CD4-positive, alpha-beta T cell (primary cell): Measurements from ENCODE around the gene CRX. TPM values are rescaled to one million over a fixed set of nuclear protein-coding genes. Genes with fewer than 3 reads are reported as not detected.

Experiments used
- ATAC-seq: fragments of 200-7000 bp; cut with Tn5 transposase; one replicate; pipeline ENCODE4 v1.10.0; 2022; ENCODE audit warnings: mild to moderate bottlenecking; ENCODE audit not compliant: poor library complexity
- CTCF ChIA-PET: fragments of 350-600 bp; sonication (Branson Sonifier 250); formaldehyde crosslinking; loops from one replicate; lab custom pipeline; 2021; ENCODE audit warnings: antibody characterized with exemption, inconsistent platforms; lab: Charles Lee
- POLR2A ChIA-PET: fragments of 350-600 bp; sonication (Branson Sonifier 250); formaldehyde crosslinking; loops from one replicate; lab custom pipeline; 2021; ENCODE audit warnings: antibody characterized with exemption, inconsistent platforms; lab: Charles Lee
- DNase-seq, 14 experiments: peaks; one replicate each; pipeline ENCODE4 v3.0.0-alpha.2; 2013 to 2020; ENCODE audit warnings: mixed read lengths in 2 of 14
- H3K27ac ChIP-seq, 2 donors: one replicate each; pipeline versions ENCODE4 v1.5.1 to v1.7.0; 2013; ENCODE audit warnings: low read length in 2 of 2, low read depth in 1 of 2, mild to moderate bottlenecking in 1 of 2
- H3K27me3 ChIP-seq, 2 experiments: 1 replicate in 1 of 2; 2 replicates in 1 of 2; pipeline versions ENCODE4 v1.6.1 to v1.7.0; 2013; ENCODE audit warnings: low read length in 2 of 2, control low read depth in 1 of 2, mild to moderate bottlenecking in 1 of 2, moderate library complexity in 1 of 2; ENCODE audit not compliant: insufficient read depth in 2 of 2, control insufficient read depth in 1 of 2
- H3K36me3 ChIP-seq: one replicate; pipeline ENCODE4 v1.6.1; 2013; ENCODE audit warnings: low read length, control low read depth; ENCODE audit not compliant: insufficient read depth
- H3K4me1 ChIP-seq: one replicate; pipeline ENCODE4 v1.6.1; 2013; ENCODE audit warnings: low read length, control low read depth; ENCODE audit not compliant: insufficient read depth
- H3K4me3 ChIP-seq: one replicate; pipeline ENCODE4 v1.5.1; 2013; ENCODE audit warnings: mild to moderate bottlenecking, low read length, moderate library complexity
- H3K9me3 ChIP-seq, 2 experiments: 1 replicate in 1 of 2; 2 replicates in 1 of 2; pipeline versions ENCODE4 v1.6.1 to v1.7.0; 2013; ENCODE audit warnings: low read length in 2 of 2, mild to moderate bottlenecking in 2 of 2, control low read depth in 1 of 2, moderate library complexity in 1 of 2; ENCODE audit not compliant: control insufficient read depth in 1 of 2, insufficient read depth in 1 of 2
- H3K27ac Mint-ChIP-seq: one replicate; pipeline ENCODE4 v1.8.0; 2020; ENCODE audit warnings: mixed read lengths
- H3K27me3 Mint-ChIP-seq: one replicate; pipeline ENCODE4 v1.8.0; 2021; ENCODE audit warnings: mixed read lengths
- H3K36me3 Mint-ChIP-seq: one replicate; pipeline ENCODE4 v1.8.0; 2021; ENCODE audit warnings: low read depth, mixed read lengths
- H3K4me1 Mint-ChIP-seq: one replicate; pipeline ENCODE4 v1.8.0; 2021; ENCODE audit warnings: low read depth, mixed read lengths
- H3K4me3 Mint-ChIP-seq: one replicate; pipeline ENCODE4 v1.8.0; 2020; ENCODE audit warnings: mild to moderate bottlenecking, mixed read lengths
- H3K9me3 Mint-ChIP-seq: one replicate; pipeline ENCODE4 v1.8.0; 2020; ENCODE audit warnings: mixed read lengths
- CTCF ChIP-seq: fragments of 200-600 bp; IDR thresholded peaks from one replicate; pipeline ENCODE4 v1.8.0; 2022; ENCODE audit warnings: antibody characterized with exemption, mild to moderate bottlenecking
- intact Hi-C, 2 experiments: fragments of 100-400 bp; cut with DNase I in 1 of 2; cut with micrococcal nuclease in 1 of 2; formaldehyde crosslinking; loops; one replicate each; pipeline versions ENCODE4 v1.15.1 to v1.9.0; 2023 to 2025; cut with DNase I, micrococcal nuclease
- total RNA-seq, 174 experiments: library from RNA in 2 of 174; stranded (reverse) in 2 of 174; gene quantifications; one replicate each; pipeline ENCODE4 v1.2.3 and lab custom pipeline; 2021 to 2026

CRX gene
- total RNA-seq, 2 experiments from 2014 or later, result not detected

- intact Hi-C loops, result no loop called here
- H3K4me3 Mint-ChIP-seq, result no peak overlapping the region
- ATAC-seq (no peak), DNase-seq (no peak)
- no peak overlapping the region for H3K27ac ChIP-seq
- no peaks in the 10 kb centered on the region for H3K36me3 ChIP-seq
- no peak overlapping the region for H3K4me3 ChIP-seq
- no peaks in the 10 kb centered on the region for H3K4me1 Mint-ChIP-seq
- no peaks in the 10 kb centered on the region for H3K9me3 Mint-ChIP-seq
- H3K27ac Mint-ChIP-seq, result no peak overlapping the region
- H3K27me3 Mint-ChIP-seq, result peaks cover 40% of the 10 kb centered on the region
- CTCF ChIA-PET, result no interaction called here
- H3K4me1 ChIP-seq, result no peaks in the 10 kb centered on the region
- no peaks in the 10 kb centered on the region for H3K9me3 ChIP-seq
- POLR2A ChIA-PET, result no interaction called here
- H3K27me3 ChIP-seq, result peaks cover 0 to 7% of the 10 kb centered on the region in 2 experiments
- TF ChIP-seq CTCF, result no peak
- no peaks in the 10 kb centered on the region for H3K36me3 Mint-ChIP-seq
These were observed 60.0 kb downstream of the CRX start for GRCh38 chr19:47881757-47882156.

GRCh38 chr19:47882890-47883289, 61.2 kb downstream of the CRX start:
- Mint-ChIP-seq H3K27me3 (peaks cover 36% of the 10 kb centered on the region), H3K36me3 (no peaks in the 10 kb centered on the region), H3K27ac (no peak overlapping the region), H3K4me3 (no peak overlapping the region), H3K4me1 (no peaks in the 10 kb centered on the region), H3K9me3 (no peaks in the 10 kb centered on the region)
- Histone ChIP-seq H3K4me3 (no peak overlapping the region), H3K4me1 (no peaks in the 10 kb centered on the region), H3K27ac (no peak overlapping the region), H3K27me3 (peaks cover 0 to 7% of the 10 kb centered on the region in 2 experiments), H3K36me3 (no peaks in the 10 kb centered on the region), H3K9me3 (no peaks in the 10 kb centered on the region)
- ChIA-PET POLR2A (no interaction called here), CTCF (no interaction called here)
- TF ChIP-seq CTCF, result no peak
- intact Hi-C loops, result no loop called here
- DNase-seq (no peak), ATAC-seq (no peak)

GRCh38 chr19:47885067-47885463, 63.3 kb downstream of the CRX start:
- CTCF ChIA-PET, result no interaction called here
- no peak for TF ChIP-seq CTCF
- Mint-ChIP-seq H3K4me1 (no peaks in the 10 kb centered on the region), H3K9me3 (no peaks in the 10 kb centered on the region), H3K27ac (no peak overlapping the region), H3K27me3 (peaks cover 28% of the 10 kb centered on the region), H3K4me3 (no peak overlapping the region), H3K36me3 (no peaks in the 10 kb centered on the region)
- Histone ChIP-seq H3K4me1 (no peaks in the 10 kb centered on the region), H3K27ac (no peak overlapping the region), H3K27me3 (peaks cover 0 to 2% of the 10 kb centered on the region in 2 experiments), H3K9me3 (no peaks in the 10 kb centered on the region), H3K4me3 (no peak overlapping the region), H3K36me3 (no peaks in the 10 kb centered on the region)
- POLR2A ChIA-PET, result no interaction called here
- intact Hi-C loops, result no loop called here
- ATAC-seq (no peak), DNase-seq (no peak)
